Measurements from ENCODE around the gene HSPA4. TPM values are rescaled to one million over a fixed set of nuclear protein-coding genes. Genes with fewer than 3 reads are reported as not detected.
"Not testable (repeated sequence)": the region's sequence is repeated elsewhere in the genome, so short reads cannot be mapped to it uniquely, and the experiment has no call there.

The HSPA4 gene
- total RNA-seq: 37.6 TPM

DNA sequence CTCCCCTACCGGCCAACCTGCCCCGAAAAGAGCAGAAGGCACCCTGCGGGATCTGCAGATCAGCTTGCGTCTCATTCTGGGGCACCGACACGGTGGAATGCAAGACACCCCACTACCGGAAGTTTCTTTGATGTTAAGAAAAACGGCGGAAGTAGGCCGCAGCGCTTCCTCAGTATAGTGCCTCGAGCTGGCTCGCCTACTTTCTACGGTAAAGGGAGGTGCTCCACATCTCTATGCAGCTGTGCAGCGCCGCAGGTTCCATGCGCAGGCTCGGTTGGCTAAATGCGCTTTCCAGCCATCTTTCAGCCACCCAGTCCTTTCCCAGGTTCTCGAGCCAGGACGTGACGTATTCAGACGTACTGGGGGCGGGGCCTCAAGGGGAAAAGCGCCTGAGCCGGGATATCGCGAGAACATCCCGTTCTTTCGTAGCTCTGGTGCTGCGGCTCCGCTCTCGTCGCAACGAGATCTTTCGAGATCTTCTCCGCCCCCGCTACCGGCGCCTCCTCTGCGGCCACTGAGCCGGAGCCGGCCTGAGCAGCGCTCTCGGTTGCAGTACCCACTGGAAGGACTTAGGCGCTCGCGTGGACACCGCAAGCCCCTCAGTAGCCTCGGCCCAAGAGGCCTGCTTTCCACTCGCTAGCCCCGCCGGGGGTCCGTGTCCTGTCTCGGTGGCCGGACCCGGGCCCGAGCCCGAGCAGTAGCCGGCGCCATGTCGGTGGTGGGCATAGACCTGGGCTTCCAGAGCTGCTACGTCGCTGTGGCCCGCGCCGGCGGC is at the start of gene HSPA4:
TSS of gene HSPA4 (plus strand) at position 472 of the 775 bp plus-strand sequence. CDS start at position 710, 238 bp downstream.
- peak within 1 kb of the TSS; percentile 83 to 93 for H3K4me3 ChIP-seq
- H3K9me3 ChIP-seq: no peaks in the 10 kb centered on the region
- intact Hi-C loops (cut with DNase I): loop anchor here (5.0 kb wide), 1 partner anchor 89 kb away; the partner anchor contains the start of gene AFF4
- H3K36me3 ChIP-seq: no peaks in the 10 kb centered on the region
- H3K27me3 ChIP-seq: no peaks in the 10 kb centered on the region
- H3K27ac ChIP-seq: peak within 1 kb of the TSS; percentile 100
- TF ChIP-seq POLR2A (IDR thresholded peaks at IDR 0.05): peak; percentile 37 to 88
- TF ChIP-seq, protein P1, sequence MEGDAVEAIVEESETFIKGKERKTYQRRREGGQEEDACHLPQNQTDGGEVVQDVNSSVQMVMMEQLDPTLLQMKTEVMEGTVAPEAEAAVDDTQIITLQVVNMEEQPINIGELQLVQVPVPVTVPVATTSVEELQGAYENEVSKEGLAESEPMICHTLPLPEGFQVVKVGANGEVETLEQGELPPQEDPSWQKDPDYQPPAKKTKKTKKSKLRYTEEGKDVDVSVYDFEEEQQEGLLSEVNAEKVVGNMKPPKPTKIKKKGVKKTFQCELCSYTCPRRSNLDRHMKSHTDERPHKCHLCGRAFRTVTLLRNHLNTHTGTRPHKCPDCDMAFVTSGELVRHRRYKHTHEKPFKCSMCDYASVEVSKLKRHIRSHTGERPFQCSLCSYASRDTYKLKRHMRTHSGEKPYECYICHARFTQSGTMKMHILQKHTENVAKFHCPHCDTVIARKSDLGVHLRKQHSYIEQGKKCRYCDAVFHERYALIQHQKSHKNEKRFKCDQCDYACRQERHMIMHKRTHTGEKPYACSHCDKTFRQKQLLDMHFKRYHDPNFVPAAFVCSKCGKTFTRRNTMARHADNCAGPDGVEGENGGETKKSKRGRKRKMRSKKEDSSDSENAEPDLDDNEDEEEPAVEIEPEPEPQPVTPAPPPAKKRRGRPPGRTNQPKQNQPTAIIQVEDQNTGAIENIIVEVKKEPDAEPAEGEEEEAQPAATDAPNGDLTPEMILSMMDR (IDR thresholded peaks at IDR 0.05): no peak
- peak; percentile 98 to 99 for TF ChIP-seq POLR2AphosphoS5 (IDR thresholded peaks at IDR 0.05; ENCODE audit: insufficient read depth in 1 of 2, low read depth in 1 of 2)
- peak in 1 of 2 donors; percentile 97 for DNase-seq (ENCODE audit: extremely low spot score in 2 of 2)
- H3K4me1 ChIP-seq: peaks cover 34% of the 10 kb centered on the region

DNA sequence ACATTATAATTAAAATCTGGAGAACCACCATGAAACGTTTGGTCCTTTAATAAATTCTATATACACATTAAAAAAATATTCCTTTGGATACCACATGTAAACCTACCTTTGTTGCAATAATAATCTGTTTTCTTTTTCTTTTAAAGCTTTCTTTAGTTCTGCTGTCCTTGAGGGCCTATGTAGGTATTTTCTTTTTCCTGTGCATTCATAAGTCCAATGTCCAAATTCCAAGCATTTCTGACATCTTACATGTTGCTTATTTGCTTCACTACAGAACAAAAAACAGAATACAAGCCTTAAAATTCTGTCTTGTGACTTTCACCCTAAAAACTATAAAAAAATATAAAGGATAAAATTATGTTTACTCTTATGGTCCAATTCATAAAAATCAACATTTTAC is 45.2 kb upstream of the HSPA4 start:
- Histone ChIP-seq H3K4me1 (no peaks in the 10 kb centered on the region), H3K27me3 (no peaks in the 10 kb centered on the region), H3K27ac (no peak overlapping the region), H3K4me3 (no peak overlapping the region), H3K9me3 (no peaks in the 10 kb centered on the region), H3K36me3 (peaks cover 0 to 25% of the 10 kb centered on the region in 2 donors)
- intact Hi-C loops (cut with DNase I): no loop called here
- TF ChIP-seq, protein P1 (IDR thresholded peaks at IDR 0.05): no peak
- TF ChIP-seq POLR2AphosphoS5 (IDR thresholded peaks at IDR 0.05; ENCODE audit: insufficient read depth in 1 of 2, low read depth in 1 of 2) (no peak), POLR2A (IDR thresholded peaks at IDR 0.05) (no peak)
- no peak for DNase-seq (ENCODE audit: extremely low spot score in 2 of 2)

DNA sequence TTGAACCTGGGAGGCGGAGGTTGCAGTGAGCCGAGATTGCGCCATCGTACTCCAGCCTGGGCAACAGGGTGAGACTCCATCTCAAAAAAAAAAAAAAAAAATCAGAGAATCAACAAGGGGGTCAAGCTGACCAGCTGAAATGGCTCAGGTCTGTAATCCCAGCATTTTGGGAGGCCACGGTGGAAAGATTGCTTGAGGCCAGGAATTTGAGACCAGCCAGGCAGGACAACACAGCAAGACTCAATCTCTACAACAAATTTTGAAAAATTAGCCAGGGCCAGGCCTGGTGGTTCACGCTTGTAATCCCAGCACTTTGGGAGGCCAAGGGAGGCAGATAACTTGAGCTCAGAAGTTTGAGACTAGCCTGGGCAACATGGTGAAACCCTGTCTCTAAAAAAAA is 43.4 kb upstream of the HSPA4 start:
- H3K4me1 ChIP-seq; H3K27me3 ChIP-seq; intact Hi-C loops (cut with DNase I): not testable (repeated sequence)

DNA sequence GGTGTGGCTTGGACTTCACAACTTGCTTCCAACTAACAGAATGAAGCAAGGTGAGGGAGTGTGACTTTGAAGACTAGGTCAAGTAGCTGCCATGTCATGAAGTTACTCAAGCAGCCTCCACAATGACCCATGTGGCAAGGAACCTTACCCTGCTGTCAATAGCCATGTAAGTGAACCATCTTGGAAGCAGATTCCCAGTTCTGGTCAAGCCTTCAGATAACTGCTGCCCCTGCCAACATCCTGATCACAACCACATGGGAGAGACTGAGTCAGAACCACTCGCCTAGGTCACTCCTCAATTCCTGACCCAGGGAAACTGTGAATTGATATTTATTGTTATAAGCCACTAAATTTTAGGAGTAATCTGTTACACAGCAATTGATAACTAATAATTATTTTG is 36.3 kb upstream of the HSPA4 start:
- no peak for TF ChIP-seq POLR2AphosphoS5 (IDR thresholded peaks at IDR 0.05; ENCODE audit: insufficient read depth in 1 of 2, low read depth in 1 of 2)
- TF ChIP-seq POLR2A (IDR thresholded peaks at IDR 0.05): no peak
- TF ChIP-seq, protein P1 (IDR thresholded peaks at IDR 0.05): no peak
- no peaks in the 10 kb centered on the region for H3K27me3 ChIP-seq
- intact Hi-C loops (cut with DNase I): no loop called here
- no peak overlapping the region for H3K27ac ChIP-seq
- no peak for DNase-seq (ENCODE audit: extremely low spot score in 2 of 2)
- H3K9me3 ChIP-seq: no peaks in the 10 kb centered on the region
- no peaks in the 10 kb centered on the region for H3K4me1 ChIP-seq
- H3K36me3 ChIP-seq: peaks cover 0 to 10% of the 10 kb centered on the region in 2 donors
- no peak overlapping the region for H3K4me3 ChIP-seq

More for the DNA sequence above, 43.4 kb upstream of the HSPA4 start:
- H3K27ac ChIP-seq; H3K9me3 ChIP-seq; H3K4me3 ChIP-seq; DNase-seq (ENCODE audit: extremely low spot score in 2 of 2): not testable (repeated sequence)
- H3K36me3 ChIP-seq: peaks cover 0 to 15% of the 10 kb centered on the region in 2 donors

DNA sequence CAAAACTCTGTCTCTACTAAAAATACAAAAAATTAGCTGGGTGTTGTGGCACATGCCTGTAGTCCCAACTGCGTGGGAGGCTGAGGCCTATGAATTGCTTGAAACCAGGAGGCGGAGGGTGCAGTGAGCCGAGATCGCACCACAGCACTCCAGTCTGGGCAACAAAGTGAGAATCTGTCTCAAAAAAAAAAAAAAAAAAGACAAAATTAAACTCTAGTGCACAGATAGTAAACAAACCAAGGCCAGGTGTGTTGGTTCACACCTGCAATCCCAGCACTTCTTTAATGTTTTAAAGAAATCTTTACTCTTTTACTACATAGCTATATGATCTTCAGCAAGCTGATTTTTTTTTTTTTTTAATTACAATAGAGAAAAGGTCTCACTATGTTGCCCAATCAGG is 33.8 kb upstream of the HSPA4 start:
- Histone ChIP-seq H3K27me3 (no peaks in the 10 kb centered on the region), H3K4me3 (no peak overlapping the region), H3K36me3 (peaks cover 0 to 15% of the 10 kb centered on the region in 2 donors), H3K4me1 (no peaks in the 10 kb centered on the region), H3K27ac (no peak overlapping the region), H3K9me3 (no peaks in the 10 kb centered on the region)
- TF ChIP-seq POLR2A (IDR thresholded peaks at IDR 0.05) (no peak), POLR2AphosphoS5 (IDR thresholded peaks at IDR 0.05; ENCODE audit: insufficient read depth in 1 of 2, low read depth in 1 of 2) (no peak)
- TF ChIP-seq, protein P1 (IDR thresholded peaks at IDR 0.05): no peak
- DNase-seq (ENCODE audit: extremely low spot score in 2 of 2): no peak
- intact Hi-C loops (cut with DNase I): no loop called here

DNA sequence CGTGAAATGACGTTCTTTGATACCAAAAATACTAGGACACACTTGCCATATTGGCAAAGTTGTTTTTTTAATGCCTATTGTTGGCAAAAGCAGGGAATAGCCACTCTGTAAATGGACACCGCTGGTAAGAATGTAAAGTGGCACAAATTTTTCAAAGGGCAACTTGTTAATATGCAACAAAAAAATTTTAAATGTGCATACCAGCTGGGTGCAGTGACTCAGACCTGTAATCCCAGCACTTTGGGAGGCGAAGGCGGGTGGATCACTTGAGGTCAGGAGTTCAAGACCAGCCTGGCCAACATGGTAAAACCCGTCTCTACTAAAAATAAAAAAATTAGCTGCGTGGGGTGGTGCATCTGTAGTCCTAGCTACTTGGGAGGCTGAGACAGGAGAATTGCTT is 32.3 kb upstream of the HSPA4 start:
- H3K9me3 ChIP-seq; H3K27me3 ChIP-seq; intact Hi-C loops (cut with DNase I); H3K4me3 ChIP-seq; H3K27ac ChIP-seq; DNase-seq (ENCODE audit: extremely low spot score in 2 of 2): not testable (repeated sequence)
- Histone ChIP-seq H3K36me3 (peaks cover 0 to 15% of the 10 kb centered on the region in 2 donors), H3K4me1 (peaks cover 10% of the 10 kb centered on the region)

Measured in vagina (tissue), 2 donors.